OCI-LY1 (cell line): ENCODE results near the gene RGCC.

Source experiments
- CTCF ChIP-seq: fragments of 200-600 bp; sonication (generic), shearing (Covaris generic); IDR thresholded peaks from 2 replicates; pipeline ENCODE4 v1.5.1; 2017; ENCODE audit warnings: mild to moderate bottlenecking, antibody characterized with exemption, low read length, moderate library complexity, mixed read lengths
- EZH2 ChIP-seq: fragments of 200-600 bp; sonication (generic), shearing (Covaris generic); IDR thresholded peaks from 2 replicates; pipeline ENCODE4 v1.8.0; 2017; ENCODE audit warnings: borderline replicate concordance, mixed run types, mild to moderate bottlenecking, antibody characterized with exemption, low read length, moderate library complexity, mixed read lengths

GRCh38 chr13:41513600-41513999 lies 56.2 kb downstream of the RGCC start:
- 0 out of 2 replicates have a peak, but pooled peaks have one; percentile 2 for TF ChIP-seq CTCF
- no peak for TF ChIP-seq EZH2
